ENCODE data around the gene XPR1. TPM values are rescaled to one million over a fixed set of nuclear protein-coding genes. Genes with fewer than 3 reads are reported as not detected.

The XPR1 gene
- total and polyA plus RNA-seq, 2 of the 8 experiments (the other 6 are each of a cell fraction or from before 2014, with no cell fraction given), result 28.6 to 43.9 TPM

DNA sequence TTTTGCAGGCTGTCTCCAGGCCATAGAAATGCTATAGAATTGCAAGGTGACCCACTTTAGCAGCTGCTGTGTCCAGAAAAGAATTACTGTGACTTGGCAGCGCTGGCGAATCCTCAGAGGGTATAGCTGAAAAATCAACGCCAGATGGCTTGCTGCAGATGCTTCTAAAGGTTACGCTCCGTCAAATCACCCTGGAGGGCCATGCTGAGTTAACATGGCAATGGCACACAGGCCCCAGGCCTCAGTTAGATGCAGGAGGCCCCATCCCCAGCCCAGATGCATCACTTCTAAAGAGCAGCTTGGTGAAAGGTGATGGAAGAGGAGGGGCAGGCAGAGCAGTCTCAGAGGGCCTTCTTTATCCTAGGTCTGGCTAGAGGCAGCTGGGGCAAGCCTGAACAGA, 298.9 kb downstream of the XPR1 start:
- H4K8ac ChIP-seq (ENCODE audit: extremely low read depth, insufficient read depth, low read length), result no peak overlapping the region
- no peak for FAIRE-seq
- ChIA-PET CTCF (ENCODE audit: partially characterized antibody) (interaction anchor here (1.2 to 2.3 kb wide), 4 partner anchors 10 to 235 kb away, joined by 5 to 9 read pairs (median 6); no protein-coding TSS in a partner anchor), POLR2A (ENCODE audit: partially characterized antibody) (interaction anchor here (1.2 to 1.3 kb wide), 2 partner anchors 9 to 10 kb away, joined by 3 to 4 read pairs; no protein-coding TSS in a partner anchor)
- no peak overlapping the region for H3K9ac ChIP-seq (replicated peaks in 1 of 4; ENCODE audit: extremely low read depth in 1 of 4, low read depth in 3 of 4, low read length in 3 of 4)
- no peak overlapping the region for H3K56ac ChIP-seq (replicated peaks; ENCODE audit: insufficient read length, low read depth, low read length)
- 96% methylated on average over 5 of the region's 5 CpGs; no CpG with 5 or more reads in 1 of the 2 experiments for WGBS, 2 experiments (ENCODE audit: extremely low coverage in 1 of 2, insufficient coverage in 1 of 2, insufficient read length in 1 of 2, insufficient replicate concordance in 2 of 2, low coverage in 1 of 2, low lambda C conversion rate in 2 of 2, missing lambda C conversion rate in 1 of 2)
- H4K5ac ChIP-seq (ENCODE audit: insufficient read length, low read depth, low read length), result no peak overlapping the region
- no peak overlapping the region for H2BK5ac ChIP-seq (ENCODE audit: low read depth, low read length)
- no peak overlapping the region for H3K14ac ChIP-seq (ENCODE audit: insufficient read length)
- H2AK5ac ChIP-seq (ENCODE audit: low read depth, low read length), result no peak overlapping the region
- peaks cover 0 to 4% of the 10 kb centered on the region in 2 experiments for H4K20me1 ChIP-seq (replicated peaks in 1 of 2; ENCODE audit: control insufficient read depth in 1 of 2, insufficient read depth in 2 of 2, low read length in 2 of 2)
- no peak overlapping the region for H2BK120ac ChIP-seq (replicated peaks; ENCODE audit: low read depth, low read length)
- no peak overlapping the region for H3K4me3 ChIP-seq (ENCODE audit: extremely low read depth in 1 of 4, insufficient read depth in 2 of 4, low read depth in 3 of 4, low read length in 4 of 4)
- DNase-seq (ENCODE audit: low read depth in 1 of 2, low spot score in 2 of 2), result no peak
- no peak overlapping the region for H3K4ac ChIP-seq (replicated peaks; ENCODE audit: insufficient read length, low read depth, low read length)
- no peak overlapping the region for H2BK15ac ChIP-seq (ENCODE audit: low read length)
- H2BK12ac ChIP-seq (ENCODE audit: low read depth, low read length), result no peak overlapping the region
- H3K23me2 ChIP-seq (ENCODE audit: low read depth, low read length), result no peaks in the 10 kb centered on the region
- H3K27ac ChIP-seq (ENCODE audit: low read depth, low read length), result no peak overlapping the region
- no peak overlapping the region for H3K18ac ChIP-seq (ENCODE audit: extremely low read depth, low read length)
- peaks cover 0 to 3% (median under 1%) of the 10 kb centered on the region in 4 experiments; a peak in 1 of 8 replicates for H3K36me3 ChIP-seq (ENCODE audit: control insufficient read depth in 2 of 4, insufficient read depth in 4 of 4, low read length in 3 of 4)
- H3K79me2 ChIP-seq (ENCODE audit: control insufficient read depth in 1 of 2, insufficient read depth in 2 of 2, low read length in 2 of 2), result no peaks in the 10 kb centered on the region
- H4K91ac ChIP-seq (replicated peaks; ENCODE audit: insufficient read length, low read length), result no peak overlapping the region
- H3K4me1 ChIP-seq (replicated peaks in 1 of 4; ENCODE audit: control insufficient read depth in 3 of 4, insufficient read depth in 4 of 4, low read length in 3 of 4), result peaks cover 3 to 25% (median 15%) of the 10 kb centered on the region in 4 experiments; a peak in 5 of 7 replicates
- H3K79me1 ChIP-seq (ENCODE audit: low read depth, low read length), result no peaks in the 10 kb centered on the region
- H3K9me3 ChIP-seq (ENCODE audit: insufficient read depth in 2 of 2, low read depth in 1 of 2, low read length in 1 of 2), result no peaks in the 10 kb centered on the region
- H2AFZ ChIP-seq (ENCODE audit: low read length), result no peak overlapping the region
- no peaks in the 10 kb centered on the region for H3K27me3 ChIP-seq (replicated peaks in 1 of 4; ENCODE audit: control insufficient read depth in 3 of 4, extremely low read depth in 1 of 4, insufficient read depth in 3 of 4, low read length in 3 of 4)
- H3K4me2 ChIP-seq (ENCODE audit: insufficient read depth in 1 of 2, low read depth in 2 of 2, low read length in 2 of 2), result no peak overlapping the region
- H3K23ac ChIP-seq (ENCODE audit: insufficient read length), result no peak overlapping the region
- H2BK20ac ChIP-seq (ENCODE audit: low read length), result no peak overlapping the region
- TF ChIP-seq EGR1 (IDR thresholded peaks at IDR 0.05; ENCODE audit: borderline replicate concordance, low read depth, low read length), result no peak
- no peak for TF ChIP-seq SIRT6 (IDR thresholded peaks at IDR 0.05; ENCODE audit: low read length)
- no peak for TF ChIP-seq SUZ12 (IDR thresholded peaks at IDR 0.05; ENCODE audit: low read length)
- no peak for TF ChIP-seq SAP30 (IDR thresholded peaks at IDR 0.05; ENCODE audit: insufficient read depth, insufficient replicate concordance, low read length)
- TF ChIP-seq PHF8 (conservative IDR thresholded peaks at IDR 0.05; ENCODE audit: low read depth, low read length), result no peak
- TF ChIP-seq BCL11A (IDR thresholded peaks at IDR 0.05; ENCODE audit: low read depth in 2 of 2, low read length in 2 of 2), result no peak
- TF ChIP-seq, protein P1, sequence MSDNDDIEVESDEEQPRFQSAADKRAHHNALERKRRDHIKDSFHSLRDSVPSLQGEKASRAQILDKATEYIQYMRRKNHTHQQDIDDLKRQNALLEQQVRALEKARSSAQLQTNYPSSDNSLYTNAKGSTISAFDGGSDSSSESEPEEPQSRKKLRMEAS (IDR thresholded peaks at IDR 0.05), result no peak
- no peak for TF ChIP-seq JUN (IDR thresholded peaks at IDR 0.05; ENCODE audit: low read depth, low read length)
- no peak for TF ChIP-seq HDAC6 (IDR thresholded peaks at IDR 0.05; ENCODE audit: low read depth, low read length)
- TF ChIP-seq CBX8 (IDR thresholded peaks at IDR 0.05; ENCODE audit: borderline replicate concordance, low read depth, low read length), result no peak

All from H1 (cell line).